NB4 (cell line): ENCODE results near the gene CYP11A1.

Experiments
- CTCF ChIP-seq: IDR thresholded peaks from one replicate; pipeline ENCODE4 v1.5.1; 2012; ENCODE audit warnings: low read depth, low read length
- MYC ChIP-seq: IDR thresholded peaks from 2 replicates; pipeline ENCODE4 v1.6.1; 2011; ENCODE audit warnings: low read depth, low read length
- POLR2A ChIP-seq: IDR thresholded peaks from 2 replicates; pipeline ENCODE4 v1.6.1; 2011; ENCODE audit warnings: mild to moderate bottlenecking; ENCODE audit not compliant: insufficient read length; ENCODE audit errors: extremely low read depth
- TF ChIP-seq, protein P1 (sequence below): IDR thresholded peaks from 2 replicates; pipeline ENCODE4 v1.6.1; 2011; ENCODE audit warnings: low read depth, low read length

DNA sequence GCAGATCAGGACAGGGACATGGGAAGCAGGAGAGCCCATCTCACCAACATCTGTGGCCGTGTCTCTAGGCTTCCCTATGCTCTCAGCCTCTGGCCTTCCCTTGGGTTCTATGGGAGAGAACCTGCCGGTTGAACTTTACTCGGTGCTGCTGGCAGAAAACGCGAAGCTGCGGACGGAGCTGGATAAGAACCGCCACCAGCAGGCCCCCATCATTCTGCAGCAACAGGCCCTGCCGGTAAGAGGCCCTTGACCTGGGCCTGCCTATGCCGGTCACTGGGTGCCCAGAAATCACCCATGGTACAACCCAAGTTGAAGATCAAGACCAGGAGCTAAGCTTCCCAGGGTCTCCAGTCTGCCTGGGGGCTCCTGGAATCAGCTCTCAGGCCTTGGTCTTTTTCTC lies 34.8 kb downstream of the CYP11A1 start:
- TF ChIP-seq CTCF (no peak), POLR2A (no peak), MYC (no peak)
- TF ChIP-seq, protein P1, sequence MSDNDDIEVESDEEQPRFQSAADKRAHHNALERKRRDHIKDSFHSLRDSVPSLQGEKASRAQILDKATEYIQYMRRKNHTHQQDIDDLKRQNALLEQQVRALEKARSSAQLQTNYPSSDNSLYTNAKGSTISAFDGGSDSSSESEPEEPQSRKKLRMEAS: no peak
